Measurements from ENCODE around the gene GDF7.
A peak's percentile ranks its signal among the peaks of the same experiment; 100 is the strongest.
"Not testable (repeated sequence)": the region's sequence is repeated elsewhere in the genome, so short reads cannot be mapped to it uniquely, and the experiment has no call there.

Gene GDF7

GRCh38 chr2:20702563-20702962, 35.6 kb downstream of the GDF7 start:
- no peak overlapping the region for H3K4me3 ChIP-seq (replicated peaks in 1 of 2; ENCODE audit: low read depth in 2 of 2, low read length in 2 of 2)
- DNase-seq (ENCODE audit: low read depth in 2 of 2) = peak; percentile 12 to 13
- TF ChIP-seq CTCF (IDR thresholded peaks at IDR 0.05; ENCODE audit: low read depth, low read length) = no peak

- no peak overlapping the region for H3K4me3 ChIP-seq (replicated peaks in 1 of 2; ENCODE audit: low read depth in 2 of 2, low read length in 2 of 2)
- DNase-seq (ENCODE audit: low read depth in 2 of 2) = no peak
- TF ChIP-seq CTCF (IDR thresholded peaks at IDR 0.05; ENCODE audit: low read depth, low read length) = no peak
These were observed 37.9 kb downstream of the GDF7 start for GRCh38 chr2:20704886-20705285.

- no peak for TF ChIP-seq CTCF (IDR thresholded peaks at IDR 0.05; ENCODE audit: low read depth, low read length)
- DNase-seq (ENCODE audit: low read depth in 2 of 2) = no peak
- no peak overlapping the region for H3K4me3 ChIP-seq (replicated peaks in 1 of 2; ENCODE audit: low read depth in 2 of 2, low read length in 2 of 2)
These were observed 39.3 kb downstream of the GDF7 start for GRCh38 chr2:20706217-20706616.

- no peak overlapping the region for H3K4me3 ChIP-seq (replicated peaks in 1 of 2; ENCODE audit: low read depth in 2 of 2, low read length in 2 of 2)
- no peak for DNase-seq (ENCODE audit: low read depth in 2 of 2)
- TF ChIP-seq CTCF (IDR thresholded peaks at IDR 0.05; ENCODE audit: low read depth, low read length) = no peak
These were observed 39.8 kb downstream of the GDF7 start for GRCh38 chr2:20706786-20707185.

GRCh38 chr2:20707601-20708000, 40.7 kb downstream of the GDF7 start:
- DNase-seq (ENCODE audit: low read depth in 2 of 2) = no peak
- TF ChIP-seq CTCF (IDR thresholded peaks at IDR 0.05; ENCODE audit: low read depth, low read length) = no peak
- no peak overlapping the region for H3K4me3 ChIP-seq (replicated peaks in 1 of 2; ENCODE audit: low read depth in 2 of 2, low read length in 2 of 2)

GRCh38 chr2:20711641-20712040, 44.7 kb downstream of the GDF7 start:
- not testable (repeated sequence) for DNase-seq (ENCODE audit: low read depth in 2 of 2)

GRCh38 chr2:20713585-20713984, 46.6 kb downstream of the GDF7 start:
- H3K4me3 ChIP-seq (replicated peaks in 1 of 2; ENCODE audit: low read depth in 2 of 2, low read length in 2 of 2); DNase-seq (ENCODE audit: low read depth in 2 of 2): not testable (repeated sequence)

More at GRCh38 chr2:20711641-20712040, 44.7 kb downstream of the GDF7 start:
- not testable (repeated sequence) for H3K4me3 ChIP-seq (replicated peaks in 1 of 2; ENCODE audit: low read depth in 2 of 2, low read length in 2 of 2)

GRCh38 chr2:20714412-20714811, 47.5 kb downstream of the GDF7 start:
- not testable (repeated sequence) for H3K4me3 ChIP-seq (replicated peaks in 1 of 2; ENCODE audit: low read depth in 2 of 2, low read length in 2 of 2); DNase-seq (ENCODE audit: low read depth in 2 of 2)

GRCh38 chr2:20716164-20716563, 49.2 kb downstream of the GDF7 start:
- not testable (repeated sequence) for DNase-seq (ENCODE audit: low read depth in 2 of 2); H3K4me3 ChIP-seq (replicated peaks in 1 of 2; ENCODE audit: low read depth in 2 of 2, low read length in 2 of 2)

Data from cardiac fibroblast (primary cell).